HG02981 (cell line): ENCODE data around the gene GPR155.
A peak's percentile ranks its signal among the peaks of the same experiment; 100 is the strongest.
"Not testable (repeated sequence)": the region's sequence is repeated elsewhere in the genome, so short reads cannot be mapped to it uniquely, and the experiment has no call there.

Source experiments
- ATAC-seq: cut with Tn5 transposase; IDR thresholded peaks from one replicate; pipeline ENCODE4 v1.9.1; 2021; ENCODE audit warnings: mild to moderate bottlenecking, moderate library complexity; ENCODE audit not compliant: unreplicated experiment

Gene GPR155

GRCh38 chr2:174442546-174443510 is 44.0 kb downstream of the GPR155 start:
- ATAC-seq, result no peak

- no peak for ATAC-seq
Measured at GRCh38 chr2:174439950-174440349, 46.9 kb downstream of the GPR155 start.

GRCh38 chr2:174439323-174439722 is 47.5 kb downstream of the GPR155 start:
- no peak for ATAC-seq

- no peak for ATAC-seq
Measured at GRCh38 chr2:174438146-174438886, 48.5 kb downstream of the GPR155 start.

GRCh38 chr2:174436351-174436750 is 50.5 kb downstream of the GPR155 start:
- ATAC-seq, result no peak

GRCh38 chr2:174431902-174432301 is 54.9 kb downstream of the GPR155 start:
- ATAC-seq, result no peak

GRCh38 chr2:174430066-174430465 is 56.8 kb downstream of the GPR155 start:
- no peak for ATAC-seq

GRCh38 chr2:174428214-174428613 is 58.6 kb downstream of the GPR155 start:
- ATAC-seq, result no peak

- no peak for ATAC-seq
Measured at GRCh38 chr2:174412256-174412655, 74.6 kb downstream of the GPR155 start.

- not testable (repeated sequence) for ATAC-seq
Measured at GRCh38 chr2:174410039-174410438, 76.8 kb downstream of the GPR155 start.

- no peak for ATAC-seq
Measured at GRCh38 chr2:174403628-174404027, 83.2 kb downstream of the GPR155 start.

GRCh38 chr2:174400853-174401252 is 86.0 kb downstream of the GPR155 start:
- ATAC-seq, result no peak

GRCh38 chr2:174399171-174399570 is 87.7 kb downstream of the GPR155 start:
- ATAC-seq, result no peak

GRCh38 chr2:174397773-174398172 is 89.1 kb downstream of the GPR155 start:
- no peak for ATAC-seq

- peak; percentile 23 for ATAC-seq
Measured at GRCh38 chr2:174395969-174396630, 90.7 kb downstream of the GPR155 start.

GRCh38 chr2:174395284-174395968 is 91.4 kb downstream of the GPR155 start, which contains the start of gene SCRN3:
SCRN3 (plus strand) TSS chr2:174395730; CDS start chr2:174398284, 2,554 bp downstream.
- peak; percentile 94 for ATAC-seq

- ATAC-seq, result no peak
Measured at GRCh38 chr2:174392706-174393105, 94.1 kb downstream of the GPR155 start.

- not testable (repeated sequence) for ATAC-seq
Measured at GRCh38 chr2:174390303-174390702, 96.5 kb downstream of the GPR155 start.

- no peak for ATAC-seq
Measured at GRCh38 chr2:174389542-174389941, 97.3 kb downstream of the GPR155 start.

GRCh38 chr2:174388706-174389105 is 98.1 kb downstream of the GPR155 start:
- ATAC-seq, result not testable (repeated sequence)

- ATAC-seq, result no peak
Measured at GRCh38 chr2:174385201-174385600, 101.6 kb downstream of the GPR155 start.
